HG03066 (cell line): ENCODE data around the gene TMEM25.
"Not testable (repeated sequence)": the region's sequence is repeated elsewhere in the genome, so short reads cannot be mapped to it uniquely, and the experiment has no call there.

Experiments
- ATAC-seq: cut with Tn5 transposase; IDR thresholded peaks from one replicate; pipeline ENCODE4 v1.9.1; 2021; ENCODE audit warnings: low read depth; ENCODE audit not compliant: unreplicated experiment

The TMEM25 gene

DNA sequence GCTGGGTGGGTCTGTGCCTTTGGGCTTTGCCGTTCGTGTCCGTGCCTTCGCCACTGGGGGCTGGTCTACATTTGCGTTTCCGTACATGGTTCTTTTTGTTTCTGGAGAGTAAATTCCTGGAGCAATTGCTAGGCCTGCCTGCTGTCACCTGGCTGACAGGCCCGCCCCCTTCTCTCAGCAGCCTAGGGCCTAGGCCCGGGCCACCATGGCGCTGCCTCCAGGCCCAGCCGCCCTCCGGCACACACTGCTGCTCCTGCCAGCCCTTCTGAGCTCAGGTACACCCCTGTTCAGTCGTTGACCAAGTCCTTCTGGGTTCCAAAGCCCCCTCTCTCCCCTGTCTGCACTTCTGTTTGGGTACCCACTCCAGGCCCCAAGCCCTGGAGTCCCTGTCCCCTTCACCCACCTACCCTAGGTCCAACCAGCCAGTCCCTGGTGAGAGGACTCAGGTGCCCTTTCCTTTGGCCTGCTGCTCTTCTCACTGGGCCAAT, 649 bp downstream of the TMEM25 start:
- peak; percentile 6 for ATAC-seq

DNA sequence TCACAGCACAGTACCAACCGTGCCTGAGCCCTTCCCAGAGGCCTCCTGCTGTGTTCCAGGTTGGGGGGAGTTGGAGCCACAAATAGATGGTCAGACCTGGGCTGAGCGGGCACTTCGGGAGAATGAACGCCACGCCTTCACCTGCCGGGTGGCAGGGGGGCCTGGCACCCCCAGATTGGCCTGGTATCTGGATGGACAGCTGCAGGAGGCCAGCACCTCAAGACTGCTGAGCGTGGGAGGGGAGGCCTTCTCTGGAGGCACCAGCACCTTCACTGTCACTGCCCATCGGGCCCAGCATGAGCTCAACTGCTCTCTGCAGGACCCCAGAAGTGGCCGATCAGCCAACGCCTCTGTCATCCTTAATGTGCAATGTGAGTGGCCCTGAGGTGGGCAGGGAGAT, 1.1 kb downstream of the TMEM25 start:
- ATAC-seq: no peak

DNA sequence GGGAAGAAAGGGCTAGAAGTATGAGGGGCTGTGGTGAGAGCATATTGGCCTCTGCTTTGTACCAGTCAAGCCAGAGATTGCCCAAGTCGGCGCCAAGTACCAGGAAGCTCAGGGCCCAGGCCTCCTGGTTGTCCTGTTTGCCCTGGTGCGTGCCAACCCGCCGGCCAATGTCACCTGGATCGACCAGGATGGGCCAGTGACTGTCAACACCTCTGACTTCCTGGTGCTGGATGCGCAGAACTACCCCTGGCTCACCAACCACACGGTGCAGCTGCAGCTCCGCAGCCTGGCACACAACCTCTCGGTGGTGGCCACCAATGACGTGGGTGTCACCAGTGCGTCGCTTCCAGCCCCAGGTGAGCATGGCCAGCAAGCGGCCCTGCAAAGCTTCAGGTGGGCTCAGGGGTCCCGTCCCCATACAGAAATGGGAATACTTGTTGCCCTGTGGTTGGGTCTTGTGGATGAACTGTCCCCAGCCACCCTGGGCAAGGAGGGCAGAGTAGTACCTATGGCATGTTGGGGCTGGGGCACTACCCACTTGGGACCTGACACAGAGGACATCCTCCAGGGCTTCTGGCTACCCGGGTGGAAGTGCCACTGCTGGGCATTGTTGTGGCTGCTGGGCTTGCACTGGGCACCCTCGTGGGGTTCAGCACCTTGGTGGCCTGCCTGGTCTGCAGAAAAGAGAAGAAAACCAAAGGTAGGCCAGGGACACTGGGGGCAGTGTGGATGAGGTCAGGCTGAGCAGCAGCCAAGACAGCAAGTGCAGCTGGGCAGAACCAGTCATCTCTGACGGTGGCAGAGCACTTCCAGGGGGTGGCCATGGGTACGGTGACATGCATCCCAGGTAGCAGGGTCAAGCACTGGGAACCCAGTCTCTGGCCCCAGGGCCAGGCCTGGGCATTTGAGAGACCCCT, 2.1 kb downstream of the TMEM25 start:
- no peak for ATAC-seq

DNA sequence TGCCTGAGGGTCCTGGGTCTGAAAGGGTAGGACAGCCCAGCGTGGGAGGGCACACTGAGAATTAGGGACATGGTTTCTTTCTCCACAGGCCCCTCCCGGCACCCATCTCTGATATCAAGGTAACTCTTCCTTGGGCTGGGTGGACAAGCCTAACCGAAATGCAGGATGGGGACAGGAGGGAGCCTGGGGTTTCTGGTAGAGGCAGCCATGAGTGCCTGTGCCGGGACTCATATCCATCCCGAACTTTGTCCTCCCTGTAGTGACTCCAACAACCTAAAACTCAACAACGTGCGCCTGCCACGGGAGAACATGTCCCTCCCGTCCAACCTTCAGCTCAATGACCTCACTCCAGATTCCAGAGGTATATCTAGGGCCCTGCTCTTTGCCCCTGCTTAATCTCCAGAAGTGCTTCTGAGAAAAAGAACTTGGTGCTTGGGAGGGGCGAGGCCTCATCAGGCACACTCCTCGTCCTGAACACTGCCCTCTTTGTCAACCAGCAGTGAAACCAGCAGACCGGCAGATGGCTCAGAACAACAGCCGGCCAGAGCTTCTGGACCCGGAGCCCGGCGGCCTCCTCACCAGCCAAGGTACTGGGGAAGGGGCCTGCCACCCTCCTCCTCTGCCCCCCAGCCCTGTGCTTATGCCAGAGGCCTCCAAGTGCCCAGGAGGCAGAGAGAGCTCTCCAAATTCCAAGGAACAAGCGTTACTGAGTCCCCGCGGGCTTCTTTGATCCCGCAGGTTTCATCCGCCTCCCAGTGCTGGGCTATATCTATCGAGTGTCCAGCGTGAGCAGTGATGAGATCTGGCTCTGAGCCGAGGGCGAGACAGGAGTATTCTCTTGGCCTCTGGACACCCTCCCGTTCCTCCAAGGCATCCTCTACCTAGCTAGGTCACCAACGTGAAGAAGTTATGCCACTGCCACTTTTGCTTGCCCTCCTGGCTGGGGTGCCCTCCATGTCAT, 3.1 kb downstream of the TMEM25 start:
- no peak for ATAC-seq

DNA sequence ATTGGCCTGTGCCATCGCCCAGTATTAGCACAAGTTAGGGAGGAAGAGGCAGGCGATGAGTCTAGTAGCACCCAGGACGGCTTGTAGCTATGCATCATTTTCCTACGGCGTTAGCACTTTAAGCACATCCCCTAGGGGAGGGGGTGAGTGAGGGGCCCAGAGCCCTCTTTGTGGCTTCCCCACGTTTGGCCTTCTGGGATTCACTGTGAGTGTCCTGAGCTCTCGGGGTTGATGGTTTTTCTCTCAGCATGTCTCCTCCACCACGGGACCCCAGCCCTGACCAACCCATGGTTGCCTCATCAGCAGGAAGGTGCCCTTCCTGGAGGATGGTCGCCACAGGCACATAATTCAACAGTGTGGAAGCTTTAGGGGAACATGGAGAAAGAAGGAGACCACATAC, 4.3 kb downstream of the TMEM25 start:
- ATAC-seq: no peak

DNA sequence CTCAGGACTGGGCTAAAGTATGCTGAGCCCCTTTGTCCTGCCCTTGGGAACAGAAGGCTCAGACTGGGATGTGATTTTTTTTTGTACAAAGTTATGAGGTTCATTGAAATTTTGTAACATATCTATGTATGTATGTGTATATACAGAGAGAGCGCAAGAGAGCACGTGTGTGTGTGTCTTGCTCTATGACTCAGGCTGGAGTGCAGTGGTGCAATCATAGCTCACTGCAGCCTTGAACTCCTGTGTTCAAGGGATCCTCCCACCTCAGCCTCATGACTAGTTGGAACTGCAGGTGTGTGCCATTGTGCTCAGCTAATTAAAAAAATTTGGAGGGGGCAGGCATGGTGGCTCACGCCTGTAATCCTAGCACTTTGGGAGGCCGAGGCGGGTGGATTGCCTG, 5.7 kb downstream of the TMEM25 start:
- no peak for ATAC-seq

DNA sequence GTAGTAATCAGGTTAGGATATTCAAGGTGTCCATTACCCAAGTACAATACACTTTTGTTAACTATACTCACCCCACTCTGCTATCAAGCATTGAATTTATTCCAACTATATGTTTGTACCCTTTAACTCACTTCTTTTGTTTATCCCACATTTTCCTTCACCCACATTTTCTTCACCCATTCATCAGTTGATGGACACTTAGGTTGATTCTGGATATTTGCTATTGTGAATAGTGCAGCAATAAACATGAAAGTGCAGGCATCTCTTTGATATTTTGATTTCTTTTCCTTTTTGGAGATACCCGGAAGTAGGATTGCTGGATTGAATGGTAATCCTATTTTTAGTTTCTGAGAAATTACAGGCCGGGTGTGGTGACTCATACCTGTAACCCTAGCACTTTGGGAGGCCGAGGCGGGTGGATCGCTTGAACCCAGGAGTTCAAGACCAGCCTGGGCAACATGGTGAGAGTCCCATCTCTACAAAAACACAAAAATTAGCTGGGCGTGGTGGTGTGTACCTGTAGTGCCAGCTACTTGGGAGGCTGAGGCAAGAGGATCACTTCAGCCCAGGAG, 6.5 kb downstream of the TMEM25 start:
- no peak for ATAC-seq

DNA sequence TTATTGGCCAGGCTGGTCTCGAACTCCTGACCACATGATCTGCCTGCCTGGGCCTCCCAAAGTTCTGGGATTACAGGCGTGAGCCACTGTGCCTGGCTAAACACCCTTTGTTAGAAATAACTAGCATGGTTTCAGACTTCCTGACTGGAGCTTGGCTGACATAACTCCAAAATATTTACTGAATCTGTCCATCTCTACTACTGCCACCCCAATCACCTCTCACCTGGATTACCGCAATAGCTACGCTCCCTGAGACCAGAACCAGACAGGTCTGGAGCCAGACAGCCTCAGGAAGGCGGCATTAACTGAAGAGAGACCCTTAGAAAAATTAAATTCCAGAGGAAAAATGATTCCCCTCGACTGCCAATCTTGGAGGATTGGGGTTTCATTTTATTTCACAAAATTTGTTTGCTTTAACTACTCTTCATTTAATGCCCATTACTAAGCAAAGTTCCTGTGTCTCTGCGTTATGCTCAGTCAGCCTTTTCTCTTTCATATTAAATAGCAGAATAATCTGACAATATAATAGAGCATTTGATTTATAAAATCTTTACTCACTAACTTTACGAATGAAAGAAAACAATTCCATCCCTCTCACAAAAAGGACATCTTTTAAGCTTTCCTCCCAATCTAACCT, 13.1 kb downstream of the TMEM25 start:
- ATAC-seq: no peak

DNA sequence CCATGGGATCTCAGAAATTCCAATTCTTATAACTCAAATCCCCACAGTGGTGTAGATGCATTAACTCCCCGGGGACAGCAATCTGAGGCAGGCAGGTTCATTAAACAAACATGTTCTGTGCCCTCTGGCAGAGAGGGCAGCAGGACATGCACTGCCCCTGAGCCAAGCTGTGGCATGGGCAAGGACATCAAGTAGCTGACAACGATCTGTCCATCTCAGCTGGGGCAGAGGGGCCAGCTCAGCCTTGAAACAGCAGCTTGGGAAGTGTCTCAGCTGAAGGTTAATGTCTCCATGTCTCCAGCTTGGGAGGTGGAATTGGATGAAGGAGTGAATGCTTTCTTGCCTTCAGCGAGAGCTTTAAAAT, 13.6 kb downstream of the TMEM25 start:
- no peak for ATAC-seq

DNA sequence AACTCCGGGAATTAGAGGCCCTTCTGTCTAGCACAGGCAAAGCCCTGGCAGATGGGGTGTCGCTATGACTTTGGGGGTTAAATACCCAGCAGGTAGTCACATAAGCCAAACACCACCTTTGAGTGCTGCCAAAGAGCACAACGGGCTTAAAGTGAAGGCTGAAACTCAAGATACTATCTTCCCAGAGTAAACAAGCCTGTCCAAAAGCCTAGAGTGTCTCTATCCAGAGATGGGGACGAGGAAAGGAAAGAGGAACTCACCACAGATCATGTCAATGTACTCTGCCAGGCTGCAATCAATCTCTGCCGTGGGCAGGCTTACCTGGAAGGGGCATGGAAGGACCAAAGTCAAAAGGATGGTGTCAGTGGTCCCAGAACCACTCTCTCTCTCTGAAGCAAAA, 14.5 kb downstream of the TMEM25 start:
- no peak for ATAC-seq

DNA sequence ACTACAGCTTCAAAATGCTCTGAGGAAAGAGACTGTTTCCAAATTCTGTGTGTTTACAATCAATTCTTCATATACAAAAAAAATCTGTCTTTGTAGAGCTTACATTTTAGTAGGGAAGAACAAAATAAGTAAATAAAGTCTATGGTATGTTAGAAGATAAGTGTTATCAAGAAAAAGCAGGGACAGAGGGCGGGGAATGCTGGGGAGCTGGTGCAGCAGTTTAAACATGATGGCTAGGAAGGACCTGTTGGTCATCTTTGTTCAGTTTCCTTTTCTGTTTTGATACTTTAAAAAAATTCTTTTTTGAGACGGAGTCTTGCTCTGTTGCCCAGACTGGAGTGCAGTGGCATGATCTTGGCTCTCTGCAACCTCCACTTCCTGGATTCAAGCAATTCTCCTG, 16.1 kb downstream of the TMEM25 start:
- ATAC-seq: no peak

DNA sequence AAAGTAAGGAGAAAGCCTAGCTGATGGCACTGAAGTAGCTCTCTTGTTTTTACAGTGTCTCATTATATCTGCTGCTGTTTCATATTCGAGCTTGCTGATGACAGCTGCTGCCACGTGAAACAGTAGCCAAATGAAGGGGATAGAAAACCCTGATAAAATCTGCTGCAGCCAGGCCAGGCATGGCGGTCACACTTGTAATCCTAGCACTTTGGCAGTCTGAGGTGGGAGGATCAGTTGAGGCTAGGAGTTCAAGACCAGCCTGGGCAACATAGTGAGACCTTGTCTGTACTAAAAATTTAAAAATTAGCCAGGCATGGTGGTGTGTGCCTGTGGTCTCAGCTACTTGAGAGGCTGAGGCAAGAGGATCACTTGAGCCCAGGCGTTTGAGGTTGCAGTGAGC, 21.3 kb downstream of the TMEM25 start:
- ATAC-seq: no peak

DNA sequence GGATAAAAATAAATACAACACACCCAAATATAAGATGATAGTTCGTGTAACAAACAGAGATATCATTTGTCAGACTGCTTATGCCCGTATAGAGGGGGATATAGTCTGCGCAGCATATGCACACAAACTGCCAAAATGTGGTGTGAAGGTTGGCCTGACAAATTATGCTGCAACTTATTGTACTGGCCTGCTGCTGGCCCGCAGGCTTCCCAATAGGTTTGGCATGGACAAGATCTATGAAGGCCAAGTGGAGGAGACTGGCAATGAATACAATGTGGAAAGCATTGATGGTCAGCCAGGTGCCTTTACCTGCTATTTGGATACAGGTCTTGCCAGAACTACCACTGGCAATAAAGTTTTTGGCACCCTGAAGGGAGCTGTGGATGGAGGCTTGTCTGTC, 29.8 kb downstream of the TMEM25 start:
- no peak for ATAC-seq

DNA sequence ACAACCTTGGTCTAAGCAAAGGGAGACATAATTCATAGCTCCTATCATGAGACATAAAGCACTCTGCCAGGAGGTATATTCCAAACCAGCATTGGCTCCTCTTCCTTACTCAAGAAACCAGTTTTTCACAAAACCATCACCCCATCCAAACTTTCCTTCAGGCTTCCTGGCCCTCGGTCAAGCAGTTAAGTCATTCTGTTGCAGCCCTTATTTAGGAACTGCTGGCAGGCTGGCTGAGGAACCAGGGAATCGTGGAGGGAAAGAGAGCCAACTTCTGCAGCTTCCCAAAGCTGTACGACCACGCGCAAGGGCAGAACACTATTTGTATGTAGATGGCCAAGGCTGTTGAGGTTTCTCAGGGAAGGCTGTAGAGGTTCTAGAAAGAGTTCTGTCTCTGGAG, 34.1 kb downstream of the TMEM25 start:
- ATAC-seq: no peak

DNA sequence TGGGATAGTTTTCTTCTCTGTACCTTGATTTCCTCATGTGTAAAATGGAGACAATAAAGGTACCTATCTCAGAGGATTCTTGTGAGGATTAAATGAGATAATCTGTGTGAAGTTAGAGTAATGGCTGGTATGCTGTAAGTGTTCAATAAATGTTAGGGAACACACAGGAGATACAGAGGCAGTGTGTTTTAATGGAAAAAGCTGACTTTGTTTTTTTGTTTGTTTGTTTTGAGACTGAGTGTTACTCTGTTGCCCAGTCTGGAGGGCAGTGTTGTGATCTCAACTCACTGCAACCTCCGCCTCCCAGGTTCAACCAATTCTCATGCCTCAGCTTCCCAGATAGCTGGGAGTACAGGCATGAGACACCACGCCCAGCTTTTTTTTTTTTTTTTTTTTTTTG, 38.7 kb downstream of the TMEM25 start:
- no peak for ATAC-seq

DNA sequence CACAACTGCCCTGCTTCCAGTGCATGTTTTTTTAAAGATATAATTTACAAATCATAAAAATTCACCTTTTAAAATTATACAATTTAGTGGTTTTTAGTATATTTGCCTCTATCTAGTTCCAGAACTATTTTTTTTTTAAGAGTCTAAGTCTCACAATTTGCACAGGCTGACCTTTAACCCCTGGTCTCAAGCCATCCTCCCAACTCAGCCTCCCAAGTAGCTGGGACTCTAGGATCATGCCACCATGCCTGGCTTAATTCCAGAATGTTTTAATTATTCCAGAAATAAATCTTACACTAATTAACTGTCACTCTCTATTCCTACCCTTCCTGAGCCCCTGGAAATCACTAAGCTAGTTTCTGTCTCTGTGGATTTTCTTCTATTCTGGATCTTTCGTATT, 39.8 kb downstream of the TMEM25 start:
- no peak for ATAC-seq

DNA sequence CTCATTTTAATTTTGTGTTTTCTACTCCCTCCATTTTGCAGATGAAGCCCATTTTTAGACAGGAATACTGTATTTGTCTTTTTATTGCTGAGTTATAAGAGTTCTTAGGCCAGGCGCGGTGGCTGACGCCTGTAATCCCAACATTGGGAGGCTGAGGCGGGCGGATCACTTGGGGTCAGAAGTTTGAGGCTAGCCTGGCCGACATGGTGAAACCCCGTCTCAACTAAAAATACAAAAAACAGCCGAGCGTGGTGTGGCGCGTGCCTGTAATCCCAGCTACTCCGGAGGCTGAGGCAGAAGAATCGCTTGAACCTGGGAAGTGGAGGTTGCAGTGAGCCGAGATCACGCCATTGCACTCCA, 40.7 kb downstream of the TMEM25 start:
- ATAC-seq: not testable (repeated sequence)

DNA sequence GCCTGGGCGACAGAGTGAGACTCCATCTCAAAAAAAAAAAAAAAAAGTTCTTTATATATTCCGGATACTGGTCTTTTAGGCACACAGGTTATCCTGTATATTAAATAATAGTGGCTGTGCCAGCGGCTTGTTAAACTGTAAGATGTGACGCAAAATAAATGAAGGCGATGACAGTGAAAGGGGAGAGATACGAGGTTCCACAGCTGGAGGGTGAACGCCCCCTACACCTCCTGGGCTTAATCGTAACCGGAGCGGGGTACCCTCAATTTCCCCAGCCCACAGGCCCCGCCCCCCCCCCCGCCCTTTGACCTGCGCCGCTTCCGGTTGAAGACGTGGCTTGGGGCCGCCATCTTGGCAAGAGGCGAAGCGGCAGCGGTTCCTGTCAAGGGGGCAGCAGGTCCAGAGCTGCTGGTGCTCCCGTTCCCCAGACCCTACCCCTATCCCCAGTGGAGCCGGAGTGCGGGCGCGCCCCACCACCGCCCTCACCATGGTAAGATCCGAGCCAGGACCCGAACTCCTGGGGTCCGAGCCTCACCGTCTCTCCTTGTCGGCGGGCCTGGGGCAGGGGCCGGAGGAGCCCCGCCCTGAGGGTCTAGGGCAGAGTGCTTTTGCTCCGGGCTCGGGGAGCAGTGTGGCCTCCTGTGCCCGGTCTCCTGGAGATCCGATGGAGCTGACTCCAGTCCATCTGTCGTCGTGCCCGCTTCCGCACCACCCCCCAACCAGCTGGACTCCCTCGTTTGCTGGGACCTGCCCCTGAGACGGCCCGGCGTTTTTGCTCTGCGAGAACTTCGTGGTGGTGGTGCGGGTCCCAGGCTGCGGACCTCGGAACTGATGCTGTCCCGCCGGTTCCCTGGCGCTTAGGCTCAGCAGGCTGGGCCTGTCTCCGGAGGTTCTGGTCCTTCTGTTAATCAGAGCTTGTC, 41.3 kb downstream of the TMEM25 start, which contains the start of gene ARCN1:
TSS of gene ARCN1 (plus strand) at position 349 of the 920 bp plus-strand sequence. CDS start at position 488, 139 bp downstream.
- ATAC-seq: peak; percentile 61

DNA sequence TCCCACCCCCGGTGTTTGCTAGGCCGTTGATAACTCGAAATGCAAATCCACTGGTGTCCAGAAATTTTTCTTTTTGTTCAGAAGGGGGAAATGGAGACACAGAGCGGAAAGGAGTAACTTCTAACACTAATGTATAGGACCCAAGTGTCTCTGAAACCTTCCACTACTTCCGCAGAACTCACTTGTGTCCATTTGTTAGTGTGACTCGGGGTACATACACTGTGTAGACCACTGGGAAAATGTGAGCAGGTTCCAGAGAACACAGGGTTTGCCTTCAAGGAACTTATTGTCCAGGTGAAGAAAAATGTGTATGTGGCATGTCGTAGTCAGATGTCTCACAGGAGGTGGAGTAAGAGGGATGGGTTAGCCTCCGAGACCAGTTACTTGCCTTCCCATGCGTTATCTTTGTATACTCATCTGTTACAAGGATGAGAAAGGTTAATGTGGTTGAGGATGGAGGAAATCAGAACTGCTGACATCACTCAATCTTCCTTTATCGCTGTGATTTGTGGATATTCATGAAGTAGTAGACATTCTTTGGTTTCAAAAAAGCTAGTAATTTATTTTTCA, 42.1 kb downstream of the TMEM25 start:
- peak; percentile 28 for ATAC-seq
